ENCODE measurements around the gene MUC6. TPM values are rescaled to one million over a fixed set of nuclear protein-coding genes. Genes with fewer than 3 reads are reported as not detected.

The MUC6 gene
- total RNA-seq, 1 experiment from 2014 or later = not detected

- ChIA-PET POLR2A (ENCODE audit: low non-redundant PET) (no interaction called here), CTCF (no interaction called here)
- H3K36me3 ChIP-seq (ENCODE audit: insufficient read depth, low read length, poor library complexity, severe bottlenecking) = peaks cover 2% of the 10 kb centered on the region
Measured at GRCh38 chr11:995752-996420, 40.6 kb downstream of the MUC6 start.

GRCh38 chr11:995044-995751, 41.3 kb downstream of the MUC6 start:
- no TSS peak for BruUV-seq (replicated peaks)
- no peak for TF ChIP-seq EZH2 (IDR thresholded peaks at IDR 0.05; ENCODE audit: borderline replicate concordance, low read depth, low read length, poor library complexity, severe bottlenecking)
- TF ChIP-seq, protein P1, sequence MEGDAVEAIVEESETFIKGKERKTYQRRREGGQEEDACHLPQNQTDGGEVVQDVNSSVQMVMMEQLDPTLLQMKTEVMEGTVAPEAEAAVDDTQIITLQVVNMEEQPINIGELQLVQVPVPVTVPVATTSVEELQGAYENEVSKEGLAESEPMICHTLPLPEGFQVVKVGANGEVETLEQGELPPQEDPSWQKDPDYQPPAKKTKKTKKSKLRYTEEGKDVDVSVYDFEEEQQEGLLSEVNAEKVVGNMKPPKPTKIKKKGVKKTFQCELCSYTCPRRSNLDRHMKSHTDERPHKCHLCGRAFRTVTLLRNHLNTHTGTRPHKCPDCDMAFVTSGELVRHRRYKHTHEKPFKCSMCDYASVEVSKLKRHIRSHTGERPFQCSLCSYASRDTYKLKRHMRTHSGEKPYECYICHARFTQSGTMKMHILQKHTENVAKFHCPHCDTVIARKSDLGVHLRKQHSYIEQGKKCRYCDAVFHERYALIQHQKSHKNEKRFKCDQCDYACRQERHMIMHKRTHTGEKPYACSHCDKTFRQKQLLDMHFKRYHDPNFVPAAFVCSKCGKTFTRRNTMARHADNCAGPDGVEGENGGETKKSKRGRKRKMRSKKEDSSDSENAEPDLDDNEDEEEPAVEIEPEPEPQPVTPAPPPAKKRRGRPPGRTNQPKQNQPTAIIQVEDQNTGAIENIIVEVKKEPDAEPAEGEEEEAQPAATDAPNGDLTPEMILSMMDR (conservative IDR thresholded peaks at IDR 0.05; ENCODE audit: low read depth, low read length) = no peak
- H3K4me1 ChIP-seq (ENCODE audit: insufficient read depth, low read length, poor library complexity, severe bottlenecking) = no peaks in the 10 kb centered on the region
- ChIA-PET CTCF (no interaction called here), POLR2A (ENCODE audit: low non-redundant PET) (no interaction called here)
- no peak for DNase-seq (ENCODE audit: low spot score)
- intact Hi-C loops (cut with micrococcal nuclease; ENCODE audit: unreplicated experiment) = no loop called here
- H3K4me3 ChIP-seq (ENCODE audit: low read depth, low read length, poor library complexity, severe bottlenecking) = no peak overlapping the region
- H3K36me3 ChIP-seq (ENCODE audit: insufficient read depth, low read length, poor library complexity, severe bottlenecking) = peaks cover 2% of the 10 kb centered on the region
- H3K9me3 ChIP-seq (ENCODE audit: low read depth, low read length, poor library complexity, severe bottlenecking) = no peaks in the 10 kb centered on the region
- no peaks in the 10 kb centered on the region for H3K27me3 ChIP-seq (replicated peaks; ENCODE audit: insufficient read depth, low read depth, low read length, poor library complexity)
- no peak overlapping the region for H3K27ac ChIP-seq (ENCODE audit: low read depth, low read length, poor library complexity, severe bottlenecking)

More at GRCh38 chr11:995752-996420, 40.6 kb downstream of the MUC6 start:
- no TSS peak for BruUV-seq (replicated peaks)
- Histone ChIP-seq H3K27me3 (replicated peaks; ENCODE audit: insufficient read depth, low read depth, low read length, poor library complexity) (no peaks in the 10 kb centered on the region), H3K4me3 (ENCODE audit: low read depth, low read length, poor library complexity, severe bottlenecking) (no peak overlapping the region), H3K27ac (ENCODE audit: low read depth, low read length, poor library complexity, severe bottlenecking) (no peak overlapping the region), H3K9me3 (ENCODE audit: low read depth, low read length, poor library complexity, severe bottlenecking) (no peaks in the 10 kb centered on the region), H3K4me1 (ENCODE audit: insufficient read depth, low read length, poor library complexity, severe bottlenecking) (no peaks in the 10 kb centered on the region)
- DNase-seq (ENCODE audit: low spot score) = no peak
- TF ChIP-seq, protein P1 (conservative IDR thresholded peaks at IDR 0.05; ENCODE audit: low read depth, low read length) = no peak
- no peak for TF ChIP-seq EZH2 (IDR thresholded peaks at IDR 0.05; ENCODE audit: borderline replicate concordance, low read depth, low read length, poor library complexity, severe bottlenecking)
- intact Hi-C loops (cut with micrococcal nuclease; ENCODE audit: unreplicated experiment) = no loop called here

GRCh38 chr11:993632-994167, 42.8 kb downstream of the MUC6 start:
- POLR2A ChIA-PET (ENCODE audit: low non-redundant PET) = no interaction called here
- Histone ChIP-seq H3K4me1 (ENCODE audit: insufficient read depth, low read length, poor library complexity, severe bottlenecking) (no peaks in the 10 kb centered on the region), H3K4me3 (ENCODE audit: low read depth, low read length, poor library complexity, severe bottlenecking) (no peak overlapping the region), H3K36me3 (ENCODE audit: insufficient read depth, low read length, poor library complexity, severe bottlenecking) (peaks cover 4% of the 10 kb centered on the region), H3K27ac (ENCODE audit: low read depth, low read length, poor library complexity, severe bottlenecking) (no peak overlapping the region), H3K27me3 (replicated peaks; ENCODE audit: insufficient read depth, low read depth, low read length, poor library complexity) (no peaks in the 10 kb centered on the region), H3K9me3 (ENCODE audit: low read depth, low read length, poor library complexity, severe bottlenecking) (no peaks in the 10 kb centered on the region)
- no peak for DNase-seq (ENCODE audit: low spot score)
- TF ChIP-seq, protein P1 (conservative IDR thresholded peaks at IDR 0.05; ENCODE audit: low read depth, low read length) = no peak
- no peak for TF ChIP-seq EZH2 (IDR thresholded peaks at IDR 0.05; ENCODE audit: borderline replicate concordance, low read depth, low read length, poor library complexity, severe bottlenecking)
- BruUV-seq (replicated peaks) = no TSS peak
- CTCF ChIA-PET = no interaction called here
- intact Hi-C loops (cut with micrococcal nuclease; ENCODE audit: unreplicated experiment) = no loop called here
